ENCODE measurements around the gene RIPOR2. TPM values are rescaled to one million over a fixed set of nuclear protein-coding genes. Genes with fewer than 3 reads are reported as not detected.

Gene RIPOR2
- total and polyA plus RNA-seq, 8 donors, result 3.9 to 56.8 (median 6.0) TPM

DNA sequence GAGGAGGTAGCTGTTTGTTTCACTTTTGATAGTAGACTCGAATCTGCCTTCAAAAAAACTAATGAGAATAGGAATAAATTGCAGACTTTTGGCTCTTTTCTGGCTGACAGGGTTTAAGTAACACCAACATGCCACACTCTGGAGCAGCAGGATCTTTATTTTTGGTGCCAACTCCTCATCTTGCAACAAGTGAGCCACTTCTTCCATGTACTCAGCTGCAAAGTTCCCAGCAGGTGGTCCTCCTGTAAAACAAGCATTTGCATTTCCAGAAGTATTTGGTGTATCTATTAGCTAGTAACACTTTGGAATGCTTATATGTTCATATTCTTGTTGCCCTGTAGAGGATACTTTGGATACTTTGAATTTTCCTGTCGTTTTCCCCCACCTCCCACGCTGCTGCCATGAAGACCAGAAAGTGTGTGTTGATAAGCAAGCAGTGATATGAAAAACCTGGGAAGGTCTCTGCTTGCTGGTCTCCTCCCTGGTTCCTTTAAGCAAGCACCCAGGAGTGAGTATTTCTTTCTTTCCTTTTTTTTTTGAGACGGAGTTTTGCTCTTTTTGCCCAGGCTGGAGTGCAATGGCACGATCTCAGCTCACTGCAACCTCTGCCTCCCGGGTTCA, 138.1 kb downstream of the RIPOR2 start:
- ATAC-seq (no peak), DNase-seq (no peak)
- H3K4me3 ChIP-seq, result no peak overlapping the region
- H3K36me3 ChIP-seq, result peaks cover 0 to 10% of the 10 kb centered on the region in 2 donors
- intact Hi-C loops (cut with DNase I), result no loop called here
- TF ChIP-seq CTCF (IDR thresholded peaks at IDR 0.05), result no peak
- H3K9me3 ChIP-seq, result no peaks in the 10 kb centered on the region
- no peaks in the 10 kb centered on the region for H3K27me3 ChIP-seq
- no peaks in the 10 kb centered on the region for H3K4me1 ChIP-seq
- no peak overlapping the region for H3K27ac ChIP-seq

GRCh38 chr6:24796616-24797290, 139.0 kb downstream of the RIPOR2 start:
- TF ChIP-seq CTCF (IDR thresholded peaks at IDR 0.05), result no peak
- Histone ChIP-seq H3K27me3 (no peaks in the 10 kb centered on the region), H3K36me3 (peaks cover 0 to under 1% of the 10 kb centered on the region in 2 donors), H3K4me1 (no peaks in the 10 kb centered on the region), H3K4me3 (no peak overlapping the region), H3K9me3 (no peaks in the 10 kb centered on the region), H3K27ac (no peak overlapping the region)
- intact Hi-C loops (cut with DNase I), result no loop called here
- DNase-seq (no peak), ATAC-seq (no peak)

DNA sequence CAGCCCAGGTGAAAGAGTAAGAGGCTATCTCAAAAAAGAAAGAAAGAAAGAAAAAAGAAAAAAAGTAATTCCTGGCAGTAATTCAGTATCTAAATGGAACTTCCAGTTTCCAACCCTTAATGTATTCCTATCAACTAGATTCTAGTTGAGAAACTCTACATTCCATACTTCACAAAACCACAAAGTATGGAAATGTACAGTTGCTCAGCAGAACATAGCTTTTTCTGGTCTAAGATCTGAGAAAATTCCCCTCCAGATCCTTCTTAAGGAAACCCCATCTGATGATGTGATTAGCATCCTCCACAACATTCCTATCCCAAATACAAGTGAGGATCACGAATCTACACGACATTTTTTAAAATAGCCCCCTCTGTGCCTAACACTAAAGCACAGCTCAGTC, 140.7 kb downstream of the RIPOR2 start:
- ATAC-seq (no peak), DNase-seq (no peak)
- no peak for TF ChIP-seq CTCF (IDR thresholded peaks at IDR 0.05)
- no peak overlapping the region for H3K27ac ChIP-seq
- no peaks in the 10 kb centered on the region for H3K27me3 ChIP-seq
- no peak overlapping the region for H3K4me3 ChIP-seq
- no peaks in the 10 kb centered on the region for H3K4me1 ChIP-seq
- no peaks in the 10 kb centered on the region for H3K36me3 ChIP-seq
- intact Hi-C loops (cut with DNase I), result no loop called here
- H3K9me3 ChIP-seq, result no peaks in the 10 kb centered on the region

DNA sequence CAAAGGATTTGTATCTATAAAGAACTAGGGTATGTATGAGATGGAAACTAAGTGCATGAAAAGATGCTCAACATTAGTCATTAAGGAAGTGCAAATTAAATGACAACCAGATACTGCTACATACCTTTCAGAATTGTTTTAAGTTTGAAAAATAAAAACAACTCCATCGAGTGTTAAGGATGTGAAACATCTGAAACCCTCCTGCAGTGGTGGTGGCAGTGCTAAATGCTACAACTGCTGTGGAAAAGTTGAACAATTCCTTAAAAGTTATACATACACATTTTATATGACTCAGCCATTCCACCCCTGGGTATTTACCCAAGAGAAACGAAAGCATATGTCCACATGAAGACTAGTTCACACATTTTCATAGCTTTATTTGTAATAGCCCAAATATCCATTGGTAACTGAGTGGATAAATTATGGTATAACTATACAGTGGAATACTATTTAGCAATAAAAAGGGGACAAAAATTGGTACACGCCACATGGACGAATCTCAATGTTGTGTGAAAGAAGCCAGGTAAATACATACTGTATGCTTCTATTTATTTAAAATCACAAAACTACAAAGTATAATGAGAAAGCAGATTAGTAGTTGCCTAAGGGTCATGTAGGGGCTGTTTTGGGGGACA, 147.6 kb downstream of the RIPOR2 start:
- TF ChIP-seq CTCF (IDR thresholded peaks at IDR 0.05), result no peak

GRCh38 chr6:24780206-24780605, 155.6 kb downstream of the RIPOR2 start:
- Histone ChIP-seq H3K27ac (no peak overlapping the region), H3K4me3 (no peak overlapping the region), H3K36me3 (peaks cover 0 to 33% of the 10 kb centered on the region in 2 donors), H3K4me1 (peaks cover 13 to 35% of the 10 kb centered on the region in 2 donors), H3K9me3 (no peaks in the 10 kb centered on the region), H3K27me3 (no peaks in the 10 kb centered on the region)
- ATAC-seq, result no peak
- DNase-seq, result no peak
- no peak for TF ChIP-seq CTCF (IDR thresholded peaks at IDR 0.05)
- intact Hi-C loops (cut with DNase I), result no loop called here

More for the DNA sequence above, 147.6 kb downstream of the RIPOR2 start:
- no peak for ATAC-seq
- H3K9me3 ChIP-seq, result no peaks in the 10 kb centered on the region
- H3K27me3 ChIP-seq, result no peaks in the 10 kb centered on the region
- no peak overlapping the region for H3K4me3 ChIP-seq
- peaks cover 0 to 42% of the 10 kb centered on the region in 2 donors for H3K36me3 ChIP-seq
- no peaks in the 10 kb centered on the region for H3K4me1 ChIP-seq
- DNase-seq, result no peak
- intact Hi-C loops (cut with DNase I), result no loop called here
- no peak overlapping the region for H3K27ac ChIP-seq

Data from left lung (tissue), 10 donors.